H1 (cell line): ENCODE data around the gene SEC31A. TPM values are rescaled to one million over a fixed set of nuclear protein-coding genes. Genes with fewer than 3 reads are reported as not detected.

Experiments used
- CTCF ChIA-PET: fragments of 300-600 bp; sonication (Branson Sonifier 250); formaldehyde crosslinking; loops from one replicate; lab custom pipeline; 2021; ENCODE audit not compliant: partially characterized antibody; lab: Charles Lee
- POLR2A ChIA-PET: fragments of 300-600 bp; sonication (Branson Sonifier 250); formaldehyde crosslinking; loops from one replicate; lab custom pipeline; 2021; ENCODE audit warnings: inconsistent platforms; ENCODE audit not compliant: partially characterized antibody; lab: Charles Lee
- DNase-seq, 2 experiments: peaks; one replicate each; pipeline versions ENCODE4 v3.0.0 to v3.0.0-alpha.2; 2010 to 2022; ENCODE audit warnings: low spot score in 2 of 2, low read depth in 1 of 2, mixed read lengths in 1 of 2
- FAIRE-seq: peaks from 2 replicates; lab custom pipeline; 2011; peaks lifted over from hg19 to GRCh38; lab: Jason Lieb, UNC
- H2AFZ ChIP-seq: 2 replicates; pipeline ENCODE4 v1.8.1; 2012; ENCODE audit warnings: low read length, inconsistent platforms
- H2AK5ac ChIP-seq: 2 replicates; pipeline ENCODE4 v1.6.1; 2013; ENCODE audit warnings: low read depth, low read length
- H2BK120ac ChIP-seq: replicated peaks from 2 replicates; pipeline ENCODE3; 2013; ENCODE audit warnings: low read depth, low read length, inconsistent platforms
- H2BK12ac ChIP-seq: 2 replicates; pipeline ENCODE4 v1.6.1; 2013; ENCODE audit warnings: low read depth, low read length
- H2BK15ac ChIP-seq: 2 replicates; pipeline ENCODE4 v1.6.1; 2013; ENCODE audit warnings: low read length
- H2BK20ac ChIP-seq: 2 replicates; pipeline ENCODE4 v1.6.1; 2013; ENCODE audit warnings: low read length
- H2BK5ac ChIP-seq: 2 replicates; pipeline ENCODE4 v1.6.1; 2013; ENCODE audit warnings: low read depth, low read length
- H3K14ac ChIP-seq: 2 replicates; pipeline ENCODE4 v1.6.1; 2013; ENCODE audit warnings: inconsistent platforms; ENCODE audit not compliant: insufficient read length
- H3K18ac ChIP-seq: 2 replicates; pipeline ENCODE4 v1.6.1; 2013; ENCODE audit warnings: low read length; ENCODE audit errors: extremely low read depth
- H3K23ac ChIP-seq: 2 replicates; pipeline ENCODE4 v1.6.1; 2013; ENCODE audit warnings: inconsistent platforms; ENCODE audit not compliant: insufficient read length
- H3K23me2 ChIP-seq: 2 replicates; pipeline ENCODE4 v1.6.1; 2013; ENCODE audit warnings: low read depth, low read length
- H3K27ac ChIP-seq: 2 replicates; pipeline ENCODE4 v1.6.1; 2011; ENCODE audit warnings: low read depth, low read length, inconsistent platforms
- H3K27me3 ChIP-seq, 4 experiments: replicated peaks in 1 of 4; 1 replicate in 1 of 4; 2 replicates in 3 of 4; pipeline versions ENCODE4 v1.6.1 to v1.8.1; 2011 to 2013; ENCODE audit warnings: low read length in 3 of 4, mild to moderate bottlenecking in 3 of 4, inconsistent platforms in 2 of 4, mixed read lengths in 2 of 4, moderate library complexity in 1 of 4; ENCODE audit not compliant: control insufficient read depth in 3 of 4, insufficient read depth in 3 of 4; ENCODE audit errors: extremely low read depth in 1 of 4
- H3K36me3 ChIP-seq, 4 experiments: 2 replicates each; pipeline versions ENCODE4 v1.6.1 to v1.8.1; 2011 to 2013; ENCODE audit warnings: mild to moderate bottlenecking in 4 of 4, low read length in 3 of 4, moderate library complexity in 2 of 4, control low read depth in 1 of 4, inconsistent platforms in 1 of 4; ENCODE audit not compliant: insufficient read depth in 4 of 4, control insufficient read depth in 2 of 4
- H3K4ac ChIP-seq: replicated peaks from 2 replicates; pipeline ENCODE3; 2013; ENCODE audit warnings: low read length, low read depth, mixed read lengths, inconsistent platforms; ENCODE audit not compliant: insufficient read length
- H3K4me1 ChIP-seq, 4 experiments: replicated peaks in 1 of 4; 1 replicate in 1 of 4; 2 replicates in 3 of 4; pipeline versions ENCODE4 v1.6.1 to v1.8.1; 2011 to 2013; ENCODE audit warnings: low read length in 3 of 4, inconsistent platforms in 2 of 4, mixed read lengths in 1 of 4; ENCODE audit not compliant: insufficient read depth in 4 of 4, control insufficient read depth in 3 of 4
- H3K4me2 ChIP-seq, 2 experiments: 2 replicates each; pipeline versions ENCODE4 v1.6.1 to v1.8.1; 2011 to 2013; ENCODE audit warnings: low read depth in 2 of 2, low read length in 2 of 2, control low read depth in 1 of 2, inconsistent platforms in 1 of 2, mild to moderate bottlenecking in 1 of 2; ENCODE audit not compliant: insufficient read depth in 1 of 2
- H3K4me3 ChIP-seq, 4 experiments: fragments of 200-600, 300-600 bp in 1 of 4; sonication (generic), shearing (Covaris generic), sonication (Bioruptor Twin) in 1 of 4; 2 replicates each; pipeline versions ENCODE4 v1.5.1 to v1.8.1; 2011 to 2016; ENCODE audit warnings: low read length in 4 of 4, low read depth in 3 of 4, control low read depth in 2 of 4, inconsistent platforms in 2 of 4, mild to moderate bottlenecking in 2 of 4, mixed read lengths in 1 of 4, moderate library complexity in 1 of 4; ENCODE audit not compliant: insufficient read depth in 2 of 4; ENCODE audit errors: extremely low read depth in 1 of 4
- H3K56ac ChIP-seq: replicated peaks from 2 replicates; pipeline ENCODE3; 2013; ENCODE audit warnings: low read depth, mild to moderate bottlenecking, mixed read lengths, low read length, inconsistent platforms; ENCODE audit not compliant: insufficient read length
- H3K79me1 ChIP-seq: 2 replicates; pipeline ENCODE4 v1.6.1; 2013; ENCODE audit warnings: low read depth, low read length, control low read depth
- H3K79me2 ChIP-seq, 2 experiments: 2 replicates each; pipeline versions ENCODE4 v1.6.1 to v1.8.1; 2012 to 2013; ENCODE audit warnings: low read length in 2 of 2, mild to moderate bottlenecking in 2 of 2, inconsistent platforms in 1 of 2; ENCODE audit not compliant: insufficient read depth in 2 of 2, control insufficient read depth in 1 of 2
- H3K9ac ChIP-seq, 4 experiments: replicated peaks in 1 of 4; 1 replicate in 1 of 4; 2 replicates in 3 of 4; pipeline versions ENCODE4 v1.6.1 to v1.8.1; 2011 to 2013; ENCODE audit warnings: low read depth in 3 of 4, low read length in 3 of 4, control low read depth in 2 of 4, mild to moderate bottlenecking in 2 of 4, moderate library complexity in 2 of 4, inconsistent platforms in 1 of 4; ENCODE audit errors: extremely low read depth in 1 of 4
- H3K9me3 ChIP-seq, 2 experiments: 2 replicates each; pipeline versions ENCODE4 v1.6.1 to v1.8.1; 2012 to 2013; ENCODE audit warnings: mild to moderate bottlenecking in 2 of 2, moderate library complexity in 2 of 2, control low read depth in 1 of 2, inconsistent platforms in 1 of 2, low read depth in 1 of 2, low read length in 1 of 2, mixed read lengths in 1 of 2; ENCODE audit not compliant: insufficient read depth in 2 of 2
- H4K20me1 ChIP-seq, 2 experiments: replicated peaks in 1 of 2; 2 replicates each; pipeline versions ENCODE3 to v1.8.1; 2011 to 2013; ENCODE audit warnings: inconsistent platforms in 2 of 2, low read length in 2 of 2, mild to moderate bottlenecking in 1 of 2; ENCODE audit not compliant: insufficient read depth in 2 of 2, control insufficient read depth in 1 of 2
- H4K5ac ChIP-seq: 2 replicates; pipeline ENCODE4 v1.6.1; 2013; ENCODE audit warnings: low read length, low read depth, mixed read lengths, inconsistent platforms; ENCODE audit not compliant: insufficient read length
- H4K8ac ChIP-seq: 2 replicates; pipeline ENCODE4 v1.8.0; 2013; ENCODE audit warnings: mild to moderate bottlenecking, moderate library complexity, low read length, inconsistent platforms; ENCODE audit not compliant: insufficient read depth; ENCODE audit errors: extremely low read depth
- H4K91ac ChIP-seq: replicated peaks from 2 replicates; pipeline ENCODE3; 2013; ENCODE audit warnings: low read length, mixed read lengths, inconsistent platforms; ENCODE audit not compliant: insufficient read length
- ASH2L ChIP-seq: fragments of 200-600, 300-600 bp; sonication (generic); IDR thresholded peaks from one replicate; pipeline ENCODE4 v1.7.1; 2017; ENCODE audit warnings: low read length
- CREB1 ChIP-seq: IDR thresholded peaks from 2 replicates; pipeline ENCODE4 v1.6.1; 2012; ENCODE audit warnings: inconsistent platforms
- CTBP2 ChIP-seq: IDR thresholded peaks from 2 replicates; pipeline ENCODE4 v1.7.0; 2011; ENCODE audit warnings: borderline replicate concordance, mild to moderate bottlenecking, moderate library complexity, mixed read lengths, low read length; ENCODE audit not compliant: insufficient read depth, insufficient read length
- EGR1 ChIP-seq: IDR thresholded peaks from 2 replicates; pipeline ENCODE4 v1.6.1; 2011; ENCODE audit warnings: low read depth, low read length, borderline replicate concordance
- HDAC6 ChIP-seq: IDR thresholded peaks from one replicate; pipeline ENCODE4 v1.7.1; 2012; ENCODE audit warnings: low read depth, mild to moderate bottlenecking, inconsistent platforms, low read length, moderate library complexity
- MAFK ChIP-seq: IDR thresholded peaks from 2 replicates; pipeline ENCODE4 v1.6.1; 2012; ENCODE audit warnings: low read depth, mild to moderate bottlenecking, improper control_type of control experiment, low read length
- SP1 ChIP-seq: IDR thresholded peaks from 2 replicates; pipeline ENCODE4 v1.6.1; 2011; ENCODE audit warnings: low read depth, low read length
- TAF7 ChIP-seq: optimal IDR thresholded peaks from 2 replicates; pipeline ENCODE3; 2011; ENCODE audit warnings: low read depth, mild to moderate bottlenecking, inconsistent platforms, low read length, moderate library complexity, borderline replicate concordance
- TBP ChIP-seq: IDR thresholded peaks from 2 replicates; pipeline ENCODE4 v1.6.1; 2011; ENCODE audit warnings: low read depth, low read length, improper control_type of control experiment
- TEAD4 ChIP-seq: IDR thresholded peaks from 2 replicates; pipeline ENCODE4 v1.6.1; 2012; ENCODE audit warnings: low read depth, low read length, inconsistent platforms, mixed read lengths
- YY1 ChIP-seq: IDR thresholded peaks from 2 replicates; pipeline ENCODE4 v1.6.1; 2011; ENCODE audit warnings: low read depth, mild to moderate bottlenecking, low read length
- WGBS, 2 experiments: shearing (Covaris generic) in 1 of 2; methylation state at CpG; one replicate each; pipeline versions ENCODE4 v1.1.6 to v1.1.7; 2013 to 2015; ENCODE audit warnings: low lambda C conversion rate in 2 of 2, mixed read lengths in 2 of 2, inconsistent platforms in 1 of 2, low coverage in 1 of 2, missing lambda C conversion rate in 1 of 2; ENCODE audit not compliant: insufficient replicate concordance in 2 of 2, insufficient coverage in 1 of 2, insufficient read length in 1 of 2; ENCODE audit errors: extremely low coverage in 1 of 2, missing lambda C conversion rate in 1 of 2; 5-methylcytosine and 5-hydroxymethylcytosine counted together
- polyA plus RNA-seq, 7 experiments: library from polyadenylated mRNA; depleted of rRNA in 3 of 7; stranded (reverse) in 5 of 7; unstranded in 2 of 7; fragments of >200 nt in 5 of 7; fragments of 200-250 nt in 2 of 7; gene quantifications; 1 replicate in 5 of 7; 2 replicates in 1 of 7; 4 replicates in 1 of 7; pipeline versions ENCODE4 v1.2.1 to v1.2.3, GENCODE V29; 2011 to 2013; ENCODE audit warnings: missing spikeins in 2 of 7, mixed read lengths in 2 of 7
- total RNA-seq: library from RNA; stranded (reverse); fragmentation: NEBNext Ultra II Directional; extraction: Animal tissue kit (Norgen Biotek cat#: 25700); gene quantifications from 2 replicates; pipeline ENCODE4 v1.2.1, GENCODE V29; 2021
- TF ChIP-seq, protein P1 (sequence below): IDR thresholded peaks from 2 replicates; pipeline ENCODE4 v1.6.1; 2012; ENCODE audit warnings: inconsistent platforms
- TF ChIP-seq, protein P2 (sequence below): IDR thresholded peaks from 2 replicates; pipeline ENCODE4 v1.6.1; 2011; ENCODE audit warnings: low read length, improper control_type of control experiment

The SEC31A gene
- total and polyA plus RNA-seq, 2 of the 8 experiments (the other 6 are each of a cell fraction or from before 2014, with no cell fraction given): 112 to 125 TPM

DNA sequence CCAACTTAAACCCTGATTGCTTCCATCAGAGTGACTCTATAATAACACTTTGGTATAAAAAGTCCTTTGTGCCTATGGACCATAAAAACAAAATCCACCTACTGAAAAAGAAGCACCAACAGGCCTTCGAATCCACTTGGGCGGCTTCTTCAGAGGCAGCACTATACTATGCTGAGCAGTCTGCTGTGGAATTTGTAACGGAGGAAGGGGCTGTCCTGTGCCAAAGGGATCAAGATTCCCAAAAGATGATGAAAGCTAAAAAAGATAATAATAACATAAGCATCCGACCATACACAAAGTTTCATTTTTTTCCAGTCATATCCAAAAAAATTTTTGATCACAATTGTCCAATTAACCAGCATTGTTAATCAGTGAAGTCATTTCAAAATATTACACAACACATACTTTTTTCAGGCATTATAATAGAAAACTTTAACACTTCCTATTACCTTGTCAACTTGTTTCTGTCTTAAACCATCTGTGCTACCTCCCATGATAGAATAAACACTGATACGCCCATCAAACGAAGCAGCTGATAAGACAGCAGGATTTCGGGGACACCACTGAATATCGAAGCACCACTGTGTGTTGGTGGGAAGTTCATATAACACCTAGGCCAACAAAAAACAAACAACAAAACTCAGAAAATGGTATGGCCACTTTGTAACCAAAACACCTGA, 24.1 kb downstream of the SEC31A start:
- no peak overlapping the region for H3K23ac ChIP-seq
- no peak overlapping the region for H2BK5ac ChIP-seq
- no peaks in the 10 kb centered on the region for H3K27me3 ChIP-seq
- no peaks in the 10 kb centered on the region for H3K79me2 ChIP-seq
- H3K23me2 ChIP-seq: no peaks in the 10 kb centered on the region
- H2BK20ac ChIP-seq: no peak overlapping the region
- no peaks in the 10 kb centered on the region for H3K9me3 ChIP-seq
- H4K8ac ChIP-seq: no peak overlapping the region
- peaks cover 0 to 3% of the 10 kb centered on the region in 2 experiments for H4K20me1 ChIP-seq
- no peak overlapping the region for H2BK12ac ChIP-seq
- FAIRE-seq (no peak), DNase-seq (no peak)
- no peak overlapping the region for H2AK5ac ChIP-seq
- peaks cover 11 to 76% (median 46%) of the 10 kb centered on the region in 4 experiments for H3K36me3 ChIP-seq
- no peak overlapping the region for H4K91ac ChIP-seq
- no peaks in the 10 kb centered on the region for H3K4me1 ChIP-seq
- H3K9ac ChIP-seq: no peak overlapping the region
- WGBS, 2 experiments: 96% methylated on average over 8 of the region's 8 CpGs; no CpG with 5 or more reads in 1 of the 2 experiments
- H3K27ac ChIP-seq: no peak overlapping the region
- no peak overlapping the region for H3K4me2 ChIP-seq
- H3K4ac ChIP-seq: no peak overlapping the region
- no peak overlapping the region for H2BK120ac ChIP-seq
- POLR2A ChIA-PET: interaction anchor here (0.6 kb wide), 1 partner anchor 18 kb away, joined by 3 read pairs; no protein-coding TSS in a partner anchor
- H3K4me3 ChIP-seq: no peak overlapping the region
- no peak overlapping the region for H4K5ac ChIP-seq
- H3K56ac ChIP-seq: no peak overlapping the region
- no peaks in the 10 kb centered on the region for H3K79me1 ChIP-seq
- H2AFZ ChIP-seq: no peak overlapping the region
- H2BK15ac ChIP-seq: no peak overlapping the region
- CTCF ChIA-PET: interaction anchor here (0.6 to 3.0 kb wide), 4 partner anchors 15 to 195 kb away, joined by 3 to 14 read pairs (median 8); no protein-coding TSS in a partner anchor
- H3K18ac ChIP-seq: no peak overlapping the region
- H3K14ac ChIP-seq: no peak overlapping the region
- TF ChIP-seq TEAD4 (no peak), SP1 (no peak), HDAC6 (no peak), ASH2L (no peak), TBP (no peak), MAFK (no peak), EGR1 (no peak), CTBP2 (no peak), CREB1 (no peak), TAF7 (no peak), YY1 (no peak)
- TF ChIP-seq, protein P1, sequence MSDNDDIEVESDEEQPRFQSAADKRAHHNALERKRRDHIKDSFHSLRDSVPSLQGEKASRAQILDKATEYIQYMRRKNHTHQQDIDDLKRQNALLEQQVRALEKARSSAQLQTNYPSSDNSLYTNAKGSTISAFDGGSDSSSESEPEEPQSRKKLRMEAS: no peak
- TF ChIP-seq, protein P2, sequence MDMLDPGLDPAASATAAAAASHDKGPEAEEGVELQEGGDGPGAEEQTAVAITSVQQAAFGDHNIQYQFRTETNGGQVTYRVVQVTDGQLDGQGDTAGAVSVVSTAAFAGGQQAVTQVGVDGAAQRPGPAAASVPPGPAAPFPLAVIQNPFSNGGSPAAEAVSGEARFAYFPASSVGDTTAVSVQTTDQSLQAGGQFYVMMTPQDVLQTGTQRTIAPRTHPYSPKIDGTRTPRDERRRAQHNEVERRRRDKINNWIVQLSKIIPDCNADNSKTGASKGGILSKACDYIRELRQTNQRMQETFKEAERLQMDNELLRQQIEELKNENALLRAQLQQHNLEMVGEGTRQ: no peak
